ENCODE measurements around the gene PDK4. TPM values are rescaled to one million over a fixed set of nuclear protein-coding genes. Genes with fewer than 3 reads are reported as not detected.
"Not testable (repeated sequence)": the region's sequence is repeated elsewhere in the genome, so short reads cannot be mapped to it uniquely, and the experiment has no call there.

Gene PDK4
- polyA plus RNA-seq, 6 donors from 2014 or later: 1.3 to 32.4 (median 2.5) TPM

- no peak overlapping the region for H3K27ac Mint-ChIP-seq
- no peak for ATAC-seq (ENCODE audit: low read depth in 2 of 2)
- H3K4me1 Mint-ChIP-seq: peaks cover 0 to 6% (median 0%) of the 10 kb centered on the region in 3 donors
- no peak for DNase-seq
- H3K4me3 Mint-ChIP-seq: no peak overlapping the region
- peaks cover 0 to 12% of the 10 kb centered on the region in 2 donors for H3K36me3 Mint-ChIP-seq
- H3K9me3 Mint-ChIP-seq: peaks cover 0 to 8% (median 7%) of the 10 kb centered on the region in 7 donors
- no peaks in the 10 kb centered on the region for H3K27me3 Mint-ChIP-seq
These were observed 23.6 kb upstream of the PDK4 start for GRCh38 chr7:95619921-95620320.

- DNase-seq (no peak), ATAC-seq (ENCODE audit: low read depth in 2 of 2) (no peak)
- H3K36me3 Mint-ChIP-seq: peaks cover under 1 to 16% of the 10 kb centered on the region in 2 donors
- peaks cover 0 to 6% (median 0%) of the 10 kb centered on the region in 3 donors for H3K4me1 Mint-ChIP-seq
- H3K4me3 Mint-ChIP-seq: no peak overlapping the region
- no peaks in the 10 kb centered on the region for H3K27me3 Mint-ChIP-seq
- H3K27ac Mint-ChIP-seq: no peak overlapping the region
- H3K9me3 Mint-ChIP-seq: peaks cover 3 to 12% (median 9%) of the 10 kb centered on the region in 7 donors
These were observed 23.2 kb upstream of the PDK4 start for GRCh38 chr7:95619517-95619916.

GRCh38 chr7:95614442-95614940 is 18.2 kb upstream of the PDK4 start:
- H3K27me3 Mint-ChIP-seq: no peaks in the 10 kb centered on the region
- no peak overlapping the region for H3K27ac Mint-ChIP-seq
- H3K4me3 Mint-ChIP-seq: peak overlapping the region in 1 of 8 donors; percentile 29
- H3K4me1 Mint-ChIP-seq: peaks cover 19 to 30% (median 22%) of the 10 kb centered on the region in 3 donors
- ATAC-seq (ENCODE audit: low read depth in 2 of 2): no peak
- peaks cover 3 to 23% (median 17%) of the 10 kb centered on the region in 7 donors for H3K9me3 Mint-ChIP-seq
- peaks cover 8 to 30% of the 10 kb centered on the region in 2 donors for H3K36me3 Mint-ChIP-seq
- no peak for DNase-seq

GRCh38 chr7:95611224-95611623 is 14.9 kb upstream of the PDK4 start:
- H3K27ac Mint-ChIP-seq: peak overlapping the region in 1 of 6 donors; percentile 57
- no peak overlapping the region for H3K4me3 Mint-ChIP-seq
- peaks cover 46 to 58% (median 51%) of the 10 kb centered on the region in 3 donors for H3K4me1 Mint-ChIP-seq

GRCh38 chr7:95609277-95609971 is 13.1 kb upstream of the PDK4 start:
- H3K27ac Mint-ChIP-seq: peak overlapping the region in 5 of 6 donors; percentile 67 to 94 (median 91)
- peaks cover 0 to 19% (median 9%) of the 10 kb centered on the region in 7 donors for H3K9me3 Mint-ChIP-seq
- H3K36me3 Mint-ChIP-seq: peaks cover 7 to 13% of the 10 kb centered on the region in 2 donors
- DNase-seq (no peak), ATAC-seq (ENCODE audit: low read depth in 2 of 2) (no peak)
- H3K27me3 Mint-ChIP-seq: no peaks in the 10 kb centered on the region
- H3K4me3 Mint-ChIP-seq: peak overlapping the region; percentile 77 to 94 (median 86)
- H3K4me1 Mint-ChIP-seq: peaks cover 48 to 61% (median 56%) of the 10 kb centered on the region in 3 donors

More at GRCh38 chr7:95611224-95611623, 14.9 kb upstream of the PDK4 start:
- no peaks in the 10 kb centered on the region for H3K27me3 Mint-ChIP-seq
- H3K36me3 Mint-ChIP-seq: peaks cover 8 to 28% of the 10 kb centered on the region in 2 donors
- no peak for ATAC-seq (ENCODE audit: low read depth in 2 of 2)
- H3K9me3 Mint-ChIP-seq: peaks cover 3 to 28% (median 19%) of the 10 kb centered on the region in 7 donors
- DNase-seq: no peak

GRCh38 chr7:95608359-95609173 is 12.2 kb upstream of the PDK4 start:
- H3K4me3 Mint-ChIP-seq: peak overlapping the region; percentile 77 to 94 (median 86)
- peaks cover 48 to 61% (median 56%) of the 10 kb centered on the region in 3 donors for H3K4me1 Mint-ChIP-seq
- peak overlapping the region in 5 of 6 donors; percentile 67 to 94 (median 91) for H3K27ac Mint-ChIP-seq

GRCh38 chr7:95607561-95607960 is 11.2 kb upstream of the PDK4 start:
- ATAC-seq (ENCODE audit: low read depth in 2 of 2) (no peak), DNase-seq (no peak)
- Mint-ChIP-seq H3K27ac (peak overlapping the region in 5 of 6 donors; percentile 65 to 76 (median 74)), H3K27me3 (no peaks in the 10 kb centered on the region), H3K36me3 (no peaks in the 10 kb centered on the region), H3K9me3 (peaks cover 0 to 14% (median 4%) of the 10 kb centered on the region in 7 donors), H3K4me1 (peaks cover 52 to 56% (median 56%) of the 10 kb centered on the region in 3 donors), H3K4me3 (peak overlapping the region in 7 of 8 donors; percentile 15 to 90 (median 77))

More at GRCh38 chr7:95608359-95609173, 12.2 kb upstream of the PDK4 start:
- peaks cover 0 to 14% (median 5%) of the 10 kb centered on the region in 7 donors for H3K9me3 Mint-ChIP-seq
- H3K27me3 Mint-ChIP-seq: no peaks in the 10 kb centered on the region
- peaks cover 0 to 5% of the 10 kb centered on the region in 2 donors for H3K36me3 Mint-ChIP-seq
- ATAC-seq (ENCODE audit: low read depth in 2 of 2) (peak; percentile 85 to 87), DNase-seq (peak; percentile 77)

- ATAC-seq (ENCODE audit: low read depth in 2 of 2) (no peak), DNase-seq (no peak)
- Mint-ChIP-seq H3K36me3 (no peaks in the 10 kb centered on the region), H3K27ac (peak overlapping the region in 1 of 6 donors; percentile 27), H3K4me1 (peaks cover 43 to 47% (median 45%) of the 10 kb centered on the region in 3 donors), H3K9me3 (peaks cover 0 to 14% (median 4%) of the 10 kb centered on the region in 7 donors), H3K27me3 (no peaks in the 10 kb centered on the region), H3K4me3 (no peak overlapping the region)
These were observed 9.0 kb upstream of the PDK4 start for GRCh38 chr7:95605275-95605674.

GRCh38 chr7:95604811-95605210 is 8.5 kb upstream of the PDK4 start:
- peaks cover 40 to 42% (median 41%) of the 10 kb centered on the region in 3 donors for H3K4me1 Mint-ChIP-seq
- peaks cover 0 to 14% (median 4%) of the 10 kb centered on the region in 7 donors for H3K9me3 Mint-ChIP-seq
- H3K36me3 Mint-ChIP-seq; H3K27ac Mint-ChIP-seq; DNase-seq; ATAC-seq (ENCODE audit: low read depth in 2 of 2); H3K4me3 Mint-ChIP-seq; H3K27me3 Mint-ChIP-seq: not testable (repeated sequence)

GRCh38 chr7:95604397-95604796 is 8.1 kb upstream of the PDK4 start:
- not testable (repeated sequence) for H3K27me3 Mint-ChIP-seq; DNase-seq; ATAC-seq (ENCODE audit: low read depth in 2 of 2); H3K27ac Mint-ChIP-seq; H3K36me3 Mint-ChIP-seq; H3K4me3 Mint-ChIP-seq
- peaks cover 37 to 38% (median 37%) of the 10 kb centered on the region in 3 donors for H3K4me1 Mint-ChIP-seq
- H3K9me3 Mint-ChIP-seq: peaks cover 0 to 14% (median 4%) of the 10 kb centered on the region in 7 donors

GRCh38 chr7:95602421-95602820 is 6.1 kb upstream of the PDK4 start:
- ATAC-seq (ENCODE audit: low read depth in 2 of 2): no peak
- Mint-ChIP-seq H3K27ac (no peak overlapping the region), H3K4me1 (peaks cover 18 to 23% (median 23%) of the 10 kb centered on the region in 3 donors), H3K4me3 (no peak overlapping the region), H3K36me3 (no peaks in the 10 kb centered on the region), H3K27me3 (no peaks in the 10 kb centered on the region), H3K9me3 (peaks cover 0 to 14% (median 4%) of the 10 kb centered on the region in 7 donors)
- no peak for DNase-seq

GRCh38 chr7:95601316-95601715 is 5.0 kb upstream of the PDK4 start:
- Mint-ChIP-seq H3K9me3 (peaks cover 0 to 7% (median 1%) of the 10 kb centered on the region in 7 donors), H3K27ac (no peak overlapping the region), H3K4me1 (peaks cover 16 to 21% (median 18%) of the 10 kb centered on the region in 3 donors), H3K27me3 (no peaks in the 10 kb centered on the region), H3K36me3 (no peaks in the 10 kb centered on the region), H3K4me3 (no peak overlapping the region)
- no peak for ATAC-seq (ENCODE audit: low read depth in 2 of 2)
- no peak for DNase-seq

GRCh38 chr7:95599069-95599468 is 2.8 kb upstream of the PDK4 start:
- Mint-ChIP-seq H3K27me3 (no peaks in the 10 kb centered on the region), H3K27ac (no peak overlapping the region), H3K4me1 (peaks cover 21 to 32% (median 22%) of the 10 kb centered on the region in 3 donors), H3K9me3 (no peaks in the 10 kb centered on the region), H3K4me3 (no peak overlapping the region), H3K36me3 (peaks cover 0 to 8% of the 10 kb centered on the region in 2 donors)
- ATAC-seq (ENCODE audit: low read depth in 2 of 2): no peak
- DNase-seq: no peak
